Activated CD8-positive, alpha-beta T cell treated with anti-CD3 and anti-CD28 coated beads for 36 hours (primary cell): Measurements from ENCODE around the gene SEC16B. TPM values are rescaled to one million over a fixed set of nuclear protein-coding genes. Genes with fewer than 3 reads are reported as not detected.

ENCODE experiments used
- ATAC-seq: fragments of 200-7000 bp; cut with Tn5 transposase; one replicate; pipeline ENCODE4 v1.10.0; 2021; ENCODE audit warnings: mild to moderate bottlenecking, moderate library complexity
- CTCF ChIA-PET: fragments of 350-600 bp; sonication (Branson Sonifier 250); formaldehyde crosslinking; loops from one replicate; lab custom pipeline; 2021; ENCODE audit warnings: antibody characterized with exemption; lab: Charles Lee
- POLR2A ChIA-PET: fragments of 350-600 bp; sonication (Branson Sonifier 250); formaldehyde crosslinking; loops from one replicate; lab custom pipeline; 2021; ENCODE audit warnings: antibody characterized with exemption; lab: Charles Lee
- DNase-seq: peaks from one replicate; pipeline ENCODE4 v3.0.0-alpha.2; 2020
- H3K27ac Mint-ChIP-seq: one replicate; pipeline ENCODE4 v1.8.0; 2021; ENCODE audit warnings: mild to moderate bottlenecking, mixed read lengths
- H3K27me3 Mint-ChIP-seq: one replicate; pipeline ENCODE4 v1.8.0; 2021; ENCODE audit warnings: mixed read lengths
- H3K36me3 Mint-ChIP-seq: one replicate; pipeline ENCODE4 v1.8.0; 2021; ENCODE audit warnings: low read depth, mixed read lengths
- H3K4me1 Mint-ChIP-seq: one replicate; pipeline ENCODE4 v1.8.0; 2021; ENCODE audit warnings: low read depth, mixed read lengths
- H3K4me3 Mint-ChIP-seq: one replicate; pipeline ENCODE4 v1.8.0; 2021; ENCODE audit warnings: mild to moderate bottlenecking, moderate library complexity, mixed read lengths
- H3K9me3 Mint-ChIP-seq: one replicate; pipeline ENCODE4 v1.8.0; 2021; ENCODE audit warnings: mixed read lengths
- CTCF ChIP-seq: fragments of 200-600 bp; IDR thresholded peaks from one replicate; pipeline ENCODE4 v1.8.0; 2022; ENCODE audit warnings: antibody characterized with exemption, mild to moderate bottlenecking
- intact Hi-C: fragments of 100-400 bp; cut with micrococcal nuclease; formaldehyde crosslinking; loops from one replicate; pipeline ENCODE4 v1.10.0; 2022
- total RNA-seq, 2 experiments: library from RNA; stranded (reverse); gene quantifications; one replicate each; pipeline ENCODE4 v1.2.3, GENCODE V29; 2021

The SEC16B gene
- total RNA-seq, 2 experiments from 2014 or later = not detected

- H3K27me3 Mint-ChIP-seq = no peaks in the 10 kb centered on the region
- no peaks in the 10 kb centered on the region for H3K36me3 Mint-ChIP-seq
- intact Hi-C loops = no loop called here
- ChIA-PET POLR2A (no interaction called here), CTCF (no interaction called here)
- H3K4me1 Mint-ChIP-seq = no peaks in the 10 kb centered on the region
- H3K9me3 Mint-ChIP-seq = peaks cover 15% of the 10 kb centered on the region
- ATAC-seq = no peak
- DNase-seq = no peak
- no peak overlapping the region for H3K27ac Mint-ChIP-seq
- TF ChIP-seq CTCF = no peak
- no peak overlapping the region for H3K4me3 Mint-ChIP-seq
These were observed 14.9 kb upstream of the SEC16B start for GRCh38 chr1:177984761-177985160.

- ChIA-PET POLR2A (no interaction called here), CTCF (no interaction called here)
- H3K4me3 Mint-ChIP-seq = no peak overlapping the region
- no peak for TF ChIP-seq CTCF
- intact Hi-C loops = no loop called here
- H3K27me3 Mint-ChIP-seq = no peaks in the 10 kb centered on the region
- ATAC-seq (no peak), DNase-seq (no peak)
- H3K36me3 Mint-ChIP-seq = no peaks in the 10 kb centered on the region
- no peak overlapping the region for H3K27ac Mint-ChIP-seq
- no peaks in the 10 kb centered on the region for H3K4me1 Mint-ChIP-seq
- peaks cover 9% of the 10 kb centered on the region for H3K9me3 Mint-ChIP-seq
These were observed 14.3 kb upstream of the SEC16B start for GRCh38 chr1:177984136-177984525.

- ChIA-PET POLR2A (no interaction called here), CTCF (interaction anchor here (1.4 kb wide), 1 partner anchor 35 kb away, joined by 4 read pairs; no protein-coding TSS in a partner anchor)
- no peak overlapping the region for H3K4me3 Mint-ChIP-seq
- H3K4me1 Mint-ChIP-seq = no peaks in the 10 kb centered on the region
- no peaks in the 10 kb centered on the region for H3K36me3 Mint-ChIP-seq
- intact Hi-C loops = no loop called here
- ATAC-seq (no peak), DNase-seq (no peak)
- H3K27me3 Mint-ChIP-seq = no peaks in the 10 kb centered on the region
- H3K27ac Mint-ChIP-seq = no peak overlapping the region
- no peak for TF ChIP-seq CTCF
- H3K9me3 Mint-ChIP-seq = peaks cover 6% of the 10 kb centered on the region
These were observed 13.8 kb upstream of the SEC16B start for GRCh38 chr1:177983482-177984135.

GRCh38 chr1:177983077-177983476, 13.2 kb upstream of the SEC16B start:
- Mint-ChIP-seq H3K4me1 (no peaks in the 10 kb centered on the region), H3K9me3 (peaks cover 4% of the 10 kb centered on the region), H3K27ac (no peak overlapping the region), H3K36me3 (no peaks in the 10 kb centered on the region), H3K27me3 (no peaks in the 10 kb centered on the region), H3K4me3 (no peak overlapping the region)
- ChIA-PET CTCF (interaction anchor here (1.4 kb wide), 1 partner anchor 35 kb away, joined by 4 read pairs; no protein-coding TSS in a partner anchor), POLR2A (no interaction called here)
- DNase-seq (no peak), ATAC-seq (no peak)
- no peak for TF ChIP-seq CTCF
- intact Hi-C loops = no loop called here

GRCh38 chr1:177981200-177981599, 11.3 kb upstream of the SEC16B start:
- POLR2A ChIA-PET = interaction anchor here (0.6 kb wide), 1 partner anchor 1113 kb away, joined by 3 read pairs; no protein-coding TSS in a partner anchor
- Mint-ChIP-seq H3K27me3 (no peaks in the 10 kb centered on the region), H3K9me3 (no peaks in the 10 kb centered on the region), H3K4me3 (no peak overlapping the region), H3K4me1 (no peaks in the 10 kb centered on the region), H3K36me3 (no peaks in the 10 kb centered on the region), H3K27ac (no peak overlapping the region)
- CTCF ChIA-PET = no interaction called here
- TF ChIP-seq CTCF = no peak
- intact Hi-C loops = no loop called here
- ATAC-seq (no peak), DNase-seq (no peak)
